ENCODE data around the gene GNAL.
A peak's percentile ranks its signal among the peaks of the same experiment; 100 is the strongest.

The GNAL gene

DNA sequence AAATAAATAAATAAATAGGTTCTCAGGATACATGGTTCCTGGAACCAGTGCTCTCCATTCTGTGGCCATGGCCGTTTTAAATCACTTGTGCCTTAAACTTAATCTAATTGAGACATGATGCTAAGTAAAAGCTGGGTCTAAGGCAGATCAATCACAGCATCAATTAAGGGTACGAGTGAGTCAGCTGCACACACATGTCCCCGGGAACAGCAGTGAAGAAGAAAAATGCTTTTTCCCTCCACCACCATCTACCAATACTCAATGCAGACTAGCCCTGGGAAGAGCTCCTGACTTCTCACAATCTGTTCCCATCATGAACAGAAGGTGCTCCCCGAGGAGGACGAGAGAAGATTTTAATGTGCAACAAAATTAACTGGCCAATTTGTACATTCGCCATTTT is 155.4 kb downstream of the GNAL start:
- no peak overlapping the region for H3K4me3 ChIP-seq (replicated peaks; ENCODE audit: low read depth, low read length)
- no peak for DNase-seq (ENCODE audit: extremely low read depth, low read depth)
- TF ChIP-seq, protein P1, sequence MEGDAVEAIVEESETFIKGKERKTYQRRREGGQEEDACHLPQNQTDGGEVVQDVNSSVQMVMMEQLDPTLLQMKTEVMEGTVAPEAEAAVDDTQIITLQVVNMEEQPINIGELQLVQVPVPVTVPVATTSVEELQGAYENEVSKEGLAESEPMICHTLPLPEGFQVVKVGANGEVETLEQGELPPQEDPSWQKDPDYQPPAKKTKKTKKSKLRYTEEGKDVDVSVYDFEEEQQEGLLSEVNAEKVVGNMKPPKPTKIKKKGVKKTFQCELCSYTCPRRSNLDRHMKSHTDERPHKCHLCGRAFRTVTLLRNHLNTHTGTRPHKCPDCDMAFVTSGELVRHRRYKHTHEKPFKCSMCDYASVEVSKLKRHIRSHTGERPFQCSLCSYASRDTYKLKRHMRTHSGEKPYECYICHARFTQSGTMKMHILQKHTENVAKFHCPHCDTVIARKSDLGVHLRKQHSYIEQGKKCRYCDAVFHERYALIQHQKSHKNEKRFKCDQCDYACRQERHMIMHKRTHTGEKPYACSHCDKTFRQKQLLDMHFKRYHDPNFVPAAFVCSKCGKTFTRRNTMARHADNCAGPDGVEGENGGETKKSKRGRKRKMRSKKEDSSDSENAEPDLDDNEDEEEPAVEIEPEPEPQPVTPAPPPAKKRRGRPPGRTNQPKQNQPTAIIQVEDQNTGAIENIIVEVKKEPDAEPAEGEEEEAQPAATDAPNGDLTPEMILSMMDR (IDR thresholded peaks at IDR 0.05; ENCODE audit: low read depth, low read length, missing control alignments): no peak

DNA sequence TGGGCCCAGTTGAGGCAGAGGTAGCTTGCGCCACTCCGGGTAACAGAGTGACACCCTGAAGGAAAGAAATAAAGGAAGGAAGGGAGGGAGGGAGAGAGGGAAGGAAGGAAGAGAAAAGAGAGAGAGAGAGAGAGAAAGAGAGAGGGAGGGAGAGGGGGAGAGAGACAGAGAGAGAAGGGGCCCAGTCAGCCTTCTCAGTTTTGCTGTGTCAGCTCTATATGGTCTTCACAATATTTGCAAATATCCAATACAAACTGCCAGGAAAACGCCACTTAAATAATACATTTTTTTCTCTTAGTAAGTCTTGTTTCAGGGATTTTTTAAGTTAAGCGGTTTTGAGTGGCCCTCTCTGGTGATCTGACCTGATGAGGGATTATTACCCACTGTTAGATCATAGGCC is 156.6 kb downstream of the GNAL start:
- no peak for DNase-seq (ENCODE audit: extremely low read depth, low read depth)
- TF ChIP-seq, protein P1 (IDR thresholded peaks at IDR 0.05; ENCODE audit: low read depth, low read length, missing control alignments): no peak
- no peak overlapping the region for H3K4me3 ChIP-seq (replicated peaks; ENCODE audit: low read depth, low read length)

DNA sequence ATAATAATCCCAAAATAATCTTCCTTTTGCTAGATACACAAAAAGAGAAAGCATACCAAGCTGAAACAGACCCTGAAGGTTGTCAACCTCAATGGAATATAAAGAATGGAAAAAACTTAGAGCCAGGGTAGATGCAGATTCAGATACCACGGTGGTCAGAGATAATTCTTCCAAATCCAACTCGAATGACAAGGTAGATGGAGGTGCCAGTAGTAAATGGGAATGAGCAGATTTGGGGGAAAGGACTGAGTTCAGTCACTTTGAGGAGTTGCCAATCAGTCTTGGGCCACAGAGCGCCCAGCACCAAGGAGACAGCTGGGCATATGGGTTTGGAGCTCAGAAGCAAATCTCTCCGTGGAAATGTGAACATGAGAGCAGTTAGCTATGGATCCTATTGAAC is 158.7 kb downstream of the GNAL start:
- no peak overlapping the region for H3K4me3 ChIP-seq (replicated peaks; ENCODE audit: low read depth, low read length)
- TF ChIP-seq, protein P1 (IDR thresholded peaks at IDR 0.05; ENCODE audit: low read depth, low read length, missing control alignments): no peak

DNA sequence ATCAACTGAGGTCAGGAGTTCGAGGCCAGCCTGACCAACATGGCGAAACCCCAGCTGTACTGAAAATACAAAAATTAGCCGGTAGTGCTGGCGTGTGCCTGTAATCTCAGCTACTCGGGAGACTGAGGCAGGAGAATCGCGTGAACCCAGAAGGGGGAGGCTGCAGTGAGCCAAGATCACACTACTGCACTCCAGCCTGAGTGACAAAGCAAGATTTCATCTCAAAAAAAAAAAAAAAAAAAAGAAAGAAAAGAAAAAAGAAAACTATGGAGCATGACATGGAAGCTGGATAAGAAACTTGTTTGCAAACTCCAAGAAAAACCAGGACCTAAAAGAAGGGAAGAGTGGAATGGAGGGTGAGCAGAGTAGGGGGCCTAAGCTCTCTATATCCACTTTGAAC is 160.2 kb downstream of the GNAL start:
- DNase-seq (ENCODE audit: extremely low read depth, low read depth): no peak
- TF ChIP-seq, protein P1 (IDR thresholded peaks at IDR 0.05; ENCODE audit: low read depth, low read length, missing control alignments): no peak
- no peak overlapping the region for H3K4me3 ChIP-seq (replicated peaks; ENCODE audit: low read depth, low read length)

More for the DNA sequence above, 158.7 kb downstream of the GNAL start:
- no peak for DNase-seq (ENCODE audit: extremely low read depth, low read depth)

DNA sequence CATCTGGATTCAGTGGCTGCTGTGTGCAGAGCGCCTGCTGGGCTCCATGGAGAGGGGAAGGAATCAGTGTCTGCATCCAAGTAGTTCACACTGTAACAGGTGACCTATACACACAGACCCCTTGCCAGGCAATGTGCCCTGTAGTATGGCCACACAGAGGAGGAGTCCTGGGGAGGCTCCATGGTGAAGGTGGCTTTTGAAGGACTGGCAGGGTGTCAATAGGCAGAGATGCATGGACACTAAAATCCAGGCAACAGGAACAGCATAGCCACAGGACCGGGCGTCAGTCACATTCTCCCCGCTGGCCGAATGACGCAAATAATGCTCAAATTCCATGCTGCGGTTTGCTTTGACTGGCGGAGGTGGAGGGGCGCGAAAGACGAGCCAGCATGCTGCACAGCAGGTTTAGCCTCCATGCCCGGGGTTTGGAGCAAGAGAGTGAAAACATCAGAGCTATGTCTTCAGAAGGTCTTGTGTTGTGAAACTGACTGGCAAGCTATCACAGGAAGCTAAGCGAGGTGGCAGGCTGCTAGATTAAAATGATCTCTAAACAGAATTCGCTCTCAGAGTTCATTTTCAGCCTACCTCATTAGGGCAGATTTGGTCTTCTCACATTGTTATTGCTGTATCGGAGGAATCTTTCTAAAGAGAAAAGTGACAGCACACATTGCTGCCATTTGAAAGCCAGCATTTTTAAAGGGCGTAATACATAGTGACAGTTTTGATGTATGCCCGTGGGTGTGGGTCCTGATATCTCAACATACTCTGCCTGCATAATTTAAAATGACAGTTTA is 161.0 kb downstream of the GNAL start:
- TF ChIP-seq, protein P1 (IDR thresholded peaks at IDR 0.05; ENCODE audit: low read depth, low read length, missing control alignments): no peak

DNA sequence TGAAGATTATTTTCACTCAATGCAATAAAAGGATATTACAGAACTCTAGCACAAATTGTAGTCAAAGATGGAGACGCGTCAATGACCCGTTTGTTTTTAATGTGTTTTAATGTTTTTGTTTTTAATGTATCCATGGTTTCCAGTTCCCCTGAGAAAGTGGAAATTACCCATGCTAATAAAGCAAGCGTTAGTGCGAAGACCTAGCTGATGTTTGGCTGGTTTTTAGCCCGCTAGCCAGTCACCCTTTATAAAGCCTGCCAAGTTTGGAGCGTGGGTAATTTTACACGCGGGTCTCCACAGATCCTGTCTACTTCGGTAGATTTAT is 161.7 kb downstream of the GNAL start:
- DNase-seq (ENCODE audit: extremely low read depth, low read depth): no peak
- peak overlapping the region; percentile 76 for H3K4me3 ChIP-seq (replicated peaks; ENCODE audit: low read depth, low read length)
- TF ChIP-seq, protein P1 (IDR thresholded peaks at IDR 0.05; ENCODE audit: low read depth, low read length, missing control alignments): no peak

More for the DNA sequence above, 161.0 kb downstream of the GNAL start:
- DNase-seq (ENCODE audit: extremely low read depth, low read depth): peak; percentile 67
- H3K4me3 ChIP-seq (replicated peaks; ENCODE audit: low read depth, low read length): peak overlapping the region; percentile 76
